HT-29 (cell line): Measurements from ENCODE around the gene SLC19A1. TPM values are rescaled to one million over a fixed set of nuclear protein-coding genes. Genes with fewer than 3 reads are reported as not detected.
A peak's percentile ranks its signal among the peaks of the same experiment; 100 is the strongest.

Source experiments
- DNase-seq: peaks from one replicate; pipeline ENCODE4 v3.0.0-alpha.2; 2015; ENCODE audit warnings: low spot score
- total RNA-seq: library from RNA; depleted of rRNA; stranded (reverse); fragments of >200 nt; shearing (Covaris generic); gene quantifications from 2 replicates; pipeline ENCODE4 v1.2.3, GENCODE V29; 2014

Gene SLC19A1
- total RNA-seq, 1 experiment from 2014 or later = 67.4 TPM

DNA sequence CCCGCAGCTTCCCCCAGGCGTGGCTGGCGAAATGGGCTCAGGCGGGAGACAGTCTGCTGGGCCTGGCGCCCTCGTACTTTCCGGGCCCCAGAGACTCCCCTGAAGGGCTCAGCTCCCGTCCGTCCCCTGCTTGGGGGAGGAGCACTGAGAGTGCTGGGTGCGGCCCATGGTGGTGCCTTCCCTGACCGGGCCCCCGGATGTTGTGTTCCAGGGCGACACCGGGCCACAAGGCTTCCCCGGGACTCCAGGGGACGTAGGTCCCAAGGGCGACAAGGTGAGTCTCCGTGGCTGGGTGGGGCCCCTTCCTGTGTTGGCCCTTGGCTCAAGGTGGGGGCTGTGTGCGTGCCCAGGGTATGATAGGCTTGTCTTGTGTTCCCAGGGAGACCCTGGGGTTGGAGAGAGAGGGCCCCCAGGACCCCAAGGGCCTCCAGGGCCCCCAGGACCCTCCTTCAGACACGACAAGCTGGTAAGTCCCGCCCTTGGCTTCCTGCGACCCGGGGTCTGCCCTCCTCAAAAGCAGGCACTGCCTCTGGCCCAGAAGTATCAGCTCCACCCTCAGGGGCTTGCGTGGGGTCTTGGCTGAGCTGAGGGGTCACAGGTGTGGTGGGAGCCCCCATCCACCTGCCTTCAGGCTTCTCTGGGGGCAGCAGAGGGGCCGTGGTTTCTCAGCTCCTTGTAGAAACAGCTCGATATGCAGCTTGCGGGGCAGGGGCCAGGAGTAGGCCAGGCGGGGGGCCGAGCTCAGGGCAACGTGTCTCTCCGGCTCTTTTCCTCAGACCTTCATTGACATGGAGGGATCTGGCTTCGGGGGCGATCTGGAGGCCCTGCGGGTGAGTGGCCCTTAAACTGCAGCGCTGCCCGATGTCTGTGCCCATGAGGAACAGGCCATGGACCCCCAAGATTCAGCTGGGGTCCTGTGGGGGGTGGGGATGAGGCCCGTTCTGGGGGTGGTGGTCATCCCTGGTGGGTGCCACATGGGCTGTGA, 62.3 kb downstream of the SLC19A1 start:
- DNase-seq = no peak

DNA sequence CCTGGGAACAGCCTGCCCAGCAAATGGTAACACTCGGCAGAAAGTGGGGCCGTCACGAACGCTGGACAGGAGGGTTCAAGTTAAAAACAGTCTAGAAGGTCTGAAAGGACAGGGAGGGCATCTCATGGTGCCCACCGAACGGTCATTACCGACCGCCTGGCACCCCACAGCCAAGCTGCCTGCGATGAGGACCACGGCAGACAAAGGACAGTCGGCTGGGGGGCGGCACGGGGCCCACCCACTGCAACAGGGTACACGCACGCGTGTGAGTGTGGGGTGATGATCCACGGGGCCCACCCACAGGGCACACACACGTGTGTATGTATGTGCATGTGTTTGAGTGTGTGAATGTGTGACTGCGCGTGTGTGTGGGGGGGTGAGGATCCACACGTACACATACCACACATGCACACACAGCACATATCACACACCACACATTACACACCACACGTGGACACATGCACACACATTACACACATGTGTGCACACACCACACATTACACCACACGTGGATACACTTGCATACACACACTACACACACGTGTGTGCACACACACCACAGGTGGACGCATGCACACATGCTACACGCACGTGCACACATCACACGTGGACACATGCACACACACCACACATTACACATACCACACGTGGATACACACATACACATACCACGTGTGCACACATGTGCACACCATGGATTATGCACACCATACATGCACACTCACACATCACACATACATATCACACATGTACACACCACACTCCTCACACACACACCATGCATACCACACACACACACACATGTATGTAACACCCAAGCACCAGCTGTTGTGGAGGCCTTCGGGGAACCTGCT, 63.2 kb downstream of the SLC19A1 start:
- DNase-seq = no peak

- peak; percentile 44 for DNase-seq
Observed at GRCh38 chr21:45478115-45478801, 64.0 kb downstream of the SLC19A1 start.

DNA sequence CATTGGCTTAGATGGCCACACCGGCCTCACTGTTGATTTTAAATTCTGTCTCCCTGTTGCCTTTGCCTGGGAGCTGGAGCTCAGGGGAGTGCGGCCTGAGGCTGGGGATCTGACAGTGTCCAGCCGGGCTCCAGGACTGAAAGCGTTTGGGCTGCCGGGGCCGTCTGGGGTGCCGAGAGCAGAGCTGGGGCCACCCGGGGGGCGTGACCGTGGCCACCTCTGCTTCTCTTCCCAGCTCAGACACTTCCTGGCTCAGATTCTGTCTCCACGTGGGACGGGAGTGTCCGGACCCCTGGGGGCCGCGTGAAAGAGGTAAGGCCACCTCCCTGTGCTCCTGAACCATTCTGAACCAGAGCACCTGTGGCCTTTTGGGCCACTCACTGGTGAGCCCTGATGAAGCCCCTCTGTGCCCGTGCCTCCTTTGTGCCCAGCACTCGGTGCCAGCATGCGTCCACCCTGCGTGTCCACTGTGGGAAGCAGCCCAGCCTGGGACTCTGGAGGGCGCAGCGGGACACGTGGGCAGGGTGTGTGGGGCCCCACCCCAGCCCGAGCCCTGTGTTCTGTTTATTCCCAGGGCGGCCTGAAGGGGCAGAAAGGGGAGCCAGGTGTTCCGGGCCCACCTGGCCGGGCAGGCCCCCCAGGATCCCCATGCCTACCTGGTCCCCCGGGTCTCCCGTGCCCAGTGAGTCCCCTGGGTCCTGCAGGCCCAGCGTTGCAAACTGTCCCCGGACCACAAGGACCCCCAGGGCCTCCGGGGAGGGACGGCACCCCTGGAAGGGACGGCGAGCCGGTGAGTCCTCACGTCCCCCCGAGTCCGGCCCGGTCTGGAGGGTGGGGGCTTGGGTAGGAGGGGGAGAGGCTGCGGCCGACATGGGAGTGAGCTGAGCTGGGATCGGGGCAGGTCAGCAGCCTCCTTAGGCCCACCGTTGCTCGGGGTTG, 64.8 kb downstream of the SLC19A1 start:
- no peak for DNase-seq

- no peak for DNase-seq
Observed at GRCh38 chr21:45476582-45476981, 65.7 kb downstream of the SLC19A1 start.

GRCh38 chr21:45475797-45476570, 66.3 kb downstream of the SLC19A1 start:
- DNase-seq = no peak

GRCh38 chr21:45475004-45475685, 67.1 kb downstream of the SLC19A1 start:
- DNase-seq = no peak

GRCh38 chr21:45474323-45474950, 67.8 kb downstream of the SLC19A1 start:
- no peak for DNase-seq

GRCh38 chr21:45473496-45474322, 68.5 kb downstream of the SLC19A1 start:
- no peak for DNase-seq

DNA sequence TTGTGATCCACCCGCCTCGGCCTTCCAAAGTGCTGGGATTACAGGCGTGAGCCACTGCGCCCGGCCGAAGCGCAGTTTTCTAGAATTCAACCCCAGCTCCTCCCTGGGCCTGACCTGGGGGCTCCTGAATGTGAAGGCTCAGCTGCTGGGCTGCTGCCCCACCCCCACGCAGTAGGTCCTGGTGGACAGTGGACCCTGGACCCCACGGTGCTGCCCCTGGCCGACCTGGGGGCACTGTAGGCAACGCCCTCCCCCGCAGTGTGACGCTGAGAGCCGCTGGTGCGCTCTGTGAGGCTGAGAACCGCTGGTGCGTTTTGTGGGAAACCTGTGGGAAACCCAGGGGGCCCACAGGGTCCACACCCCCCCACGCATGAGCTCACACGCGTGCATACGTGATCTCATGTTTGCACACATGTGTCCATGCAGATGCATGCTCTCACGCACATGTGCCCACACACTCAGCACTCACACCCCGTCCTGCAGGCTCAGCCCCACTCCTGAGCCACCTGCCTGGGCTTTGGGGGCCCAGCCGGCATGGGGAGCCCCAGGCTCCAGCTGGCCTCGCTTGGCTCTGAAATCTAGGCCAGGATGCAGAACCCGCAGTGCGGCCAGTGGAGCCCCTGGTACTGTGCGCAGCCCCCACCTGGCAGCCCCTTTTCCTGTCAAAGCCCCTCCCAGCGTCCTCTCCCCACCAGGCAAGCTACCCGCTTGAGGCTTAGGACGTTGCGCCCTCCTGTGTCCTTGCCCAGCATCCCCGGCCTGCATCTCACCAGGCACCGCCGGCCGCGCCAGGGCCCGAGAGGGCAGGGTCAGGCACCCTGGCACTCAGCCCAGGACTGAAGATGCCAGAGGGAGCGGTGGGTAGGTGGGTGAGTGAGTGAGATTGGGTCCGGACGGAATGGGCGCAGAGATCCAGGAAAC, 69.5 kb downstream of the SLC19A1 start:
- DNase-seq = no peak

DNA sequence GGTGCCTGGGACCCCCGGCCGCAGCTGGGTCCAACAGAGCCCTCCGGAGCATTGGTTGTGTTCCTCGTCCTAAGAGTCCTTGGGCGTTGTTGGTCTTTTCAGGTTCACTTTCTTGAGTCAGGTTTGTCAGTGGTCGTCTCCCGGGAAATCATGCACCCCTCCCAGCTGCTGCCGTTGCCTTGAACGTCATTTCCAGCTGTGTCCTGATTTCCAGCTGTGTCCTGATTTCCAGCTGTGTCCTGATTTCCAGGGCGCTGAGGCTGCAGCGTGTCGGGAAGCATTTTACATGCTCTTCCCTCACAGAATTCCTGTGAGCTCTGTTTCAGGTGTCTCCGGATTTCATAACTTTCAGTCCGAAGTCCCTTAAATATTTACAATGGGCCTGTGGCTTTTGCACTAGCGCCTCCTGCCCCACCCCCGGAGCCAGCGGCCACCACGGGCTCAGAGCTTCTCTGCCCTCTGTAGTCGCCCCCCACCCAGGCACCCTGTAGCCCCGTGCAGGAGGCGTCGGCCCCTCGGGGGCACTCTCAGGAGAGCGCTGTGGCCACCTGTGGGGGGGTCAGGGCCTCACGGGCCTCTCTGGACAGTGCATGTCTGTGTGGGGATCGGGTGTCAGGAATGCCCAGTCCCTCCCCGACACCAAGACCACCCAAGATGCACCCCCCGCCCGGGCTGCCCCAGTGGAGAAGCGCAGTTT, 70.6 kb downstream of the SLC19A1 start:
- DNase-seq = peak; percentile 44

GRCh38 chr21:45470773-45471524, 71.3 kb downstream of the SLC19A1 start:
- peak; percentile 60 for DNase-seq

DNA sequence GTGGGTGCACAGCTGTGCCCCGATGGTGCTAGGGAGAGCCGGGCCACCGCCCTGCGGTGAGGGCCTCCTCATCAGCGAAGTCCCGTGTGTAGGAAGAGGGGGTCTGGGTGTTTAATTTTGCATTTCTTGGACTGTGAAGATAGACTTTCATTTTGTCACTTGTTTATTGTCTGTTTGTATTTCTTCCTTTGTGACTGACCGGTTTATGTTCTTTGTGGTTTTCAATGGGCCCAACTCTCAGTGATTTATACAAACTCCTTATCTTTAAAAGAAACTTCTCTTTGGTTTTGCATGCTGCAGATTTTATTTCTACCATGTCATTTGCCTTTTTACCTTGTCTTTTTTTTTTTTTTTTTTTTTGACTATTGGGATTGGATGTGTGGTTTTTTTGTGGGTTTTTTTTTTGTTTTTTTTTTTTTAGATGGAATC, 72.1 kb downstream of the SLC19A1 start:
- DNase-seq = no peak

DNA sequence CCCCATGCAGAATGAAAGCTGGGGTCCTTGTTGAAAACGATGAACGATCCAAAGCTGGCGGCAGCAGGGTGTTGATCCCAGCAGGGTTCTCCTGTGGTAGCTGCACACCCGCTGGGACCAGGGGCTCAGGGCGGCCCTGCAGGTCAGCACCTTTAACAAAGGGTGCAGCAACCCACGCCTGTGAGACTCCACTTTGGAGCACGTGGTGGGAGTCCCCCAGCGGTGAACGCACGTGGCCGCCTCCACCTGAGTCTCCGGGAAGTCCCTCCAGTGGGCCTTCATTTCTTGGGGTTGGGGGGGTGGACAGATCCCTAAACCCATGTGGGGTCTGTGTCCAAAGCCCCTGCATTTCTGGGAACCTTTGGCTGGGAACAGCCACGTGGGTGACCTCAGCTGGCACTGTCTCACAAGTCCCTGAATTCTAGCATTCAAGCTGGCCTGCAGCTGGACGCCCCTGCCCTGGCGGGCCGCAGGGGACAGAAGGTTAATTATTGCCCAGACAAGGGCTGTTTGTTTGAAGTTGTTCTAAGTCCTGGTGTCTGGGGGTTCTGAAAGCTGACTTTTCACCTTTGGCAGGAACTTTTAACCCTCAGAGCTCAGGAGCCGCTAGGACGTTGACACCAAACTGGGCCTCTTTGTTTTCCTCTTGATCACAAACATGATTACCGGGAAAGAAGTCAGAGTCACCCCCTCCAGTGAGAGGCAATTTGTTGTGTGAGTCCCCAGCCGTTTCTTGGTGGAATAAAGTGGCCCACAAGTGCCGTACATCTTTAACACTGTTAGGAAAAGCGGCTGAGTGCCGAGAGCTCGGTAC, 72.8 kb downstream of the SLC19A1 start:
- DNase-seq = no peak

- no peak for DNase-seq
Observed at GRCh38 chr21:45468971-45469272, 73.3 kb downstream of the SLC19A1 start.
